HepG2 (cell line): Measurements from ENCODE around the gene ARFGAP2. TPM values are rescaled to one million over a fixed set of nuclear protein-coding genes. Genes with fewer than 3 reads are reported as not detected.

Experiments
- ATAC-seq: fragments of 200-7000 bp; cut with Tn5 transposase; 3 replicates; pipeline ENCODE4 v1.9.1; 2020; ENCODE audit warnings: mild to moderate bottlenecking, moderate library complexity
- BruUV-seq: library from RNA; stranded (reverse); fragments of 400-500 nt; replicated peaks from 2 replicates; lab custom pipeline; 2021; lab: Mats Ljungman, UMichigan
- CTCF ChIA-PET: fragments of 300-600 bp; formaldehyde crosslinking; extraction: SDS; loops from one replicate; lab custom pipeline; 2021; ENCODE audit warnings: low total read pairs, inconsistent platforms, low intra/inter-chr PET ratio; lab: Yijun Ruan, JAX
- POLR2A ChIA-PET: fragments of 350-600 bp; sonication (Branson Sonifier 250); formaldehyde crosslinking; loops from one replicate; lab custom pipeline; 2020; ENCODE audit warnings: antibody characterized with exemption, inconsistent platforms; lab: Yijun Ruan, JAX
- DNase-seq: peaks from one replicate; pipeline ENCODE4 v3.0.0-alpha.2; 2015; ENCODE audit warnings: low spot score
- FAIRE-seq: peaks from 3 replicates; lab custom pipeline; 2011; peaks lifted over from hg19 to GRCh38; lab: Jason Lieb, UNC
- H2AFZ ChIP-seq: one replicate; pipeline ENCODE4 v1.6.1; 2011; ENCODE audit warnings: low read length, inconsistent platforms
- H3K27ac ChIP-seq: fragments of 300-600 bp; 3 replicates; pipeline ENCODE4 v1.8.0; 2011; ENCODE audit warnings: mixed run types, mild to moderate bottlenecking, mixed read lengths, low read length, inconsistent platforms; ENCODE audit not compliant: insufficient read depth; ENCODE audit errors: extremely low read length
- H3K27me3 ChIP-seq, 2 experiments: fragments of 200-600 bp in 1 of 2; 2 replicates in 1 of 2; 3 replicates in 1 of 2; pipeline versions ENCODE4 v1.6.0 to v1.8.0; 2011; ENCODE audit warnings: low read length in 2 of 2, mild to moderate bottlenecking in 2 of 2, moderate library complexity in 2 of 2, inconsistent platforms in 1 of 2; ENCODE audit not compliant: insufficient read depth in 2 of 2, control insufficient read depth in 1 of 2
- H3K36me3 ChIP-seq, 2 experiments: fragments of 200-600 bp in 1 of 2; replicated peaks in 1 of 2; 2 replicates in 1 of 2; 3 replicates in 1 of 2; pipeline versions ENCODE4 v1.5.1 to v1.8.0; 2011; ENCODE audit warnings: low read length in 2 of 2, inconsistent platforms in 1 of 2; ENCODE audit not compliant: insufficient read depth in 2 of 2, control insufficient read depth in 1 of 2
- H3K4me1 ChIP-seq: 2 replicates; pipeline ENCODE4 v1.5.1; 2012; ENCODE audit warnings: low read length, inconsistent platforms; ENCODE audit not compliant: insufficient read depth
- H3K4me2 ChIP-seq: 2 replicates; pipeline ENCODE4 v1.6.0; 2011; ENCODE audit warnings: low read depth, low read length, inconsistent platforms
- H3K4me3 ChIP-seq, 3 experiments: fragments of 200-600 bp in 1 of 3; sonication (generic), shearing (Covaris generic) in 1 of 3; replicated peaks in 1 of 3; 2 replicates each; pipeline ENCODE4 v1.5.1; 2011 to 2016; ENCODE audit warnings: low read length in 3 of 3, inconsistent platforms in 2 of 3, low read depth in 2 of 3, mild to moderate bottlenecking in 2 of 3, control low read depth in 1 of 3, mixed read lengths in 1 of 3; ENCODE audit not compliant: insufficient read depth in 1 of 3
- H3K79me2 ChIP-seq: one replicate; pipeline ENCODE4 v1.6.1; 2011; ENCODE audit warnings: low read length, inconsistent platforms; ENCODE audit not compliant: insufficient read depth
- H3K9ac ChIP-seq: 2 replicates; pipeline ENCODE4 v1.6.0; 2011; ENCODE audit warnings: mild to moderate bottlenecking, low read depth, low read length, inconsistent platforms; ENCODE audit not compliant: insufficient read depth
- H3K9me3 ChIP-seq: 2 replicates; pipeline ENCODE4 v1.5.1; 2012; ENCODE audit warnings: mild to moderate bottlenecking, low read length
- H4K20me1 ChIP-seq: 2 replicates; pipeline ENCODE4 v1.6.0; 2011; ENCODE audit warnings: inconsistent platforms, mild to moderate bottlenecking, low read length, moderate library complexity; ENCODE audit not compliant: insufficient read depth
- ATF7 ChIP-seq, 2 experiments: fragments of 450-650 bp in 1 of 2; sonication (generic) in 1 of 2; formaldehyde crosslinking in 1 of 2; IDR thresholded peaks; 2 replicates each; pipeline versions ENCODE4 v1.4.0 to v1.6.1; 2016 to 2020; ENCODE audit warnings: antibody characterized with exemption in 1 of 2, mild to moderate bottlenecking in 1 of 2, missing genetic modification reagents in 1 of 2
- MED8 ChIP-seq: sonication (generic); formaldehyde crosslinking; IDR thresholded peaks from 2 replicates; pipeline ENCODE4 v1.8.1; 2023; ENCODE audit warnings: mild to moderate bottlenecking, missing genetic modification reagents; ENCODE audit not compliant: insufficient replicate concordance
- RXRA ChIP-seq: sonication (generic); formaldehyde crosslinking; IDR thresholded peaks from 2 replicates; pipeline ENCODE4 v1.5.1; 2020; ENCODE audit warnings: missing genetic modification reagents
- SNAI1 ChIP-seq: sonication (generic); formaldehyde crosslinking; IDR thresholded peaks from 2 replicates; pipeline ENCODE4 v1.5.0; 2020; ENCODE audit warnings: mild to moderate bottlenecking, missing genetic modification reagents, borderline replicate concordance
- ZNF747 ChIP-seq: sonication (generic); formaldehyde crosslinking; IDR thresholded peaks from 2 replicates; pipeline ENCODE4 v1.8.1; 2023; ENCODE audit warnings: missing genetic modification reagents, mild to moderate bottlenecking, borderline replicate concordance
- WGBS: methylation state at CpG from one replicate; pipeline ENCODE4 v1.1.6; 2017; ENCODE audit warnings: low lambda C conversion rate; 5-methylcytosine and 5-hydroxymethylcytosine counted together
- in situ Hi-C: cut with HindIII; loops from 2 replicates; pipeline ENCODE4 v1.10.0; 2017; ENCODE audit warnings: low pct_unique_long_range_greater_than_20kb; ENCODE audit not compliant: extremely low pct_ligation_motif_present
- intact Hi-C: fragments of 100-400 bp; cut with micrococcal nuclease; formaldehyde crosslinking; loops from one replicate; pipeline ENCODE4 v1.10.0; 2022; ENCODE audit not compliant: unreplicated experiment
- polyA plus RNA-seq, 8 experiments: library from polyadenylated mRNA; depleted of rRNA in 3 of 8; stranded (reverse) in 7 of 8; unstranded in 1 of 8; fragments of >200 nt; fragmentation: Illumina TruSeq in 4 of 8; extraction: Trizol in 4 of 8; gene quantifications; 2 replicates each; pipeline versions ENCODE4 v1.2.1 to v1.2.3, GENCODE V29; 2011 to 2016; ENCODE audit warnings: low read depth in 4 of 8, missing spikeins in 1 of 8, mixed read lengths in 1 of 8; ENCODE audit not compliant: insufficient read depth in 1 of 8
- total RNA-seq, 5 experiments: library from RNA; depleted of rRNA; stranded (reverse); fragments of >200 nt; fragmentation: Illumina TruSeq; extraction: Trizol; gene quantifications; 2 replicates each; pipeline ENCODE4 v1.2.3, GENCODE V29; 2016; ENCODE audit warnings: low read depth in 1 of 5
- TF ChIP-seq, protein P1 (sequence below): sonication (generic); formaldehyde crosslinking; IDR thresholded peaks from 2 replicates; pipeline ENCODE4 v1.4.0; 2020; ENCODE audit warnings: missing genetic modification reagents, borderline replicate concordance

ARFGAP2 gene
- total and polyA plus RNA-seq, 2 of the 13 experiments (the other 11 are each of a cell fraction or from before 2014, with no cell fraction given) = 32.3 to 75.3 TPM

GRCh38 chr11:47124675-47125074 lies 52.0 kb downstream of the ARFGAP2 start:
- FAIRE-seq = no peak
- Histone ChIP-seq H3K4me1 (peaks cover 6% of the 10 kb centered on the region), H3K4me2 (no peak overlapping the region), H3K79me2 (no peaks in the 10 kb centered on the region), H4K20me1 (no peaks in the 10 kb centered on the region), H3K4me3 (no peak overlapping the region), H2AFZ (no peak overlapping the region), H3K36me3 (no peaks in the 10 kb centered on the region), H3K27ac (no peak overlapping the region), H3K27me3 (no peaks in the 10 kb centered on the region), H3K9ac (no peak overlapping the region), H3K9me3 (no peaks in the 10 kb centered on the region)
- intact Hi-C loops (no loop called here), in situ Hi-C loops (no loop called here)
- ATAC-seq = no peak
- 96% methylated on average over 1 of the region's 1 CpG for WGBS
- TF ChIP-seq MED8 (CRISPR knock-in tag) = no peak
- no peak for TF ChIP-seq ZNF747
- no peak for DNase-seq
- POLR2A ChIA-PET = no interaction called here
- BruUV-seq = no TSS peak
- CTCF ChIA-PET = no interaction called here

GRCh38 chr11:47123094-47123493 lies 53.6 kb downstream of the ARFGAP2 start:
- Histone ChIP-seq H3K4me1 (peaks cover 19% of the 10 kb centered on the region), H3K9ac (no peak overlapping the region), H2AFZ (no peak overlapping the region), H3K4me2 (no peak overlapping the region), H4K20me1 (no peaks in the 10 kb centered on the region), H3K79me2 (no peaks in the 10 kb centered on the region), H3K36me3 (no peaks in the 10 kb centered on the region), H3K4me3 (no peak overlapping the region), H3K9me3 (no peaks in the 10 kb centered on the region), H3K27ac (no peak overlapping the region), H3K27me3 (no peaks in the 10 kb centered on the region)
- DNase-seq (no peak), FAIRE-seq (no peak), ATAC-seq (no peak)
- intact Hi-C loops = no loop called here
- in situ Hi-C loops = no loop called here
- 95% methylated on average over 2 of the region's 2 CpGs for WGBS
- ChIA-PET POLR2A (no interaction called here), CTCF (no interaction called here)
- TF ChIP-seq SNAI1 (CRISPR knock-in tag) (no peak), ATF7 (IDR thresholded peaks at IDR 0.05) (peak; percentile 20; the same call in 1 of the 2 replicates), ATF7 (CRISPR knock-in tag; IDR thresholded peaks at IDR 0.05) (no peak), RXRA (CRISPR knock-in tag) (no peak)
- TF ChIP-seq, protein P1, sequence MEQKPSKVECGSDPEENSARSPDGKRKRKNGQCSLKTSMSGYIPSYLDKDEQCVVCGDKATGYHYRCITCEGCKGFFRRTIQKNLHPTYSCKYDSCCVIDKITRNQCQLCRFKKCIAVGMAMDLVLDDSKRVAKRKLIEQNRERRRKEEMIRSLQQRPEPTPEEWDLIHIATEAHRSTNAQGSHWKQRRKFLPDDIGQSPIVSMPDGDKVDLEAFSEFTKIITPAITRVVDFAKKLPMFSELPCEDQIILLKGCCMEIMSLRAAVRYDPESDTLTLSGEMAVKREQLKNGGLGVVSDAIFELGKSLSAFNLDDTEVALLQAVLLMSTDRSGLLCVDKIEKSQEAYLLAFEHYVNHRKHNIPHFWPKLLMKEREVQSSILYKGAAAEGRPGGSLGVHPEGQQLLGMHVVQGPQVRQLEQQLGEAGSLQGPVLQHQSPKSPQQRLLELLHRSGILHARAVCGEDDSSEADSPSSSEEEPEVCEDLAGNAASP (CRISPR knock-in tag) = no peak
- BruUV-seq = no TSS peak
